SK-N-SH treated with all-trans-retinoic acid at 6 μM for 48 hours (cell line): ENCODE measurements around the gene CDON.

Source experiments
- ATAC-seq: fragments of 200-7000 bp; cut with Tn5 transposase; 3 replicates; pipeline ENCODE4 v1.9.1; 2020; ENCODE audit warnings: mild to moderate bottlenecking, moderate library complexity
- ARNTL ChIP-seq: fragments of 450-650 bp; formaldehyde crosslinking; IDR thresholded peaks from 2 replicates; pipeline ENCODE4 v1.5.0; 2020; ENCODE audit warnings: low read depth, mild to moderate bottlenecking, moderate library complexity, borderline replicate concordance
- BACH2 ChIP-seq: fragments of 250-450 bp; sonication (Bioruptor Pico); IDR thresholded peaks from 2 replicates; pipeline ENCODE4 v1.9.0; 2021; ENCODE audit warnings: mild to moderate bottlenecking, borderline replicate concordance
- CREB5 ChIP-seq: fragments of 250-450 bp; sonication (Bioruptor Pico); IDR thresholded peaks from 2 replicates; pipeline ENCODE4 v1.5.1; 2020; ENCODE audit warnings: low read depth, mild to moderate bottlenecking, moderate library complexity
- CSDC2 ChIP-seq: fragments of 250-450 bp; sonication (Bioruptor Pico); IDR thresholded peaks from 2 replicates; pipeline ENCODE4 v1.5.0; 2020; ENCODE audit warnings: mild to moderate bottlenecking, moderate library complexity
- ESRRG ChIP-seq: fragments of 250-450 bp; sonication (Bioruptor Pico); IDR thresholded peaks from 2 replicates; pipeline ENCODE4 v1.6.1; 2021; ENCODE audit warnings: mild to moderate bottlenecking
- GLIS3 ChIP-seq: fragments of 250-450 bp; sonication (Bioruptor Pico); IDR thresholded peaks from 2 replicates; pipeline ENCODE4 v1.5.0; 2020; ENCODE audit warnings: mild to moderate bottlenecking, moderate library complexity
- ISL1 ChIP-seq: fragments of 250-450 bp; sonication (Bioruptor Pico); IDR thresholded peaks from 2 replicates; pipeline ENCODE4 v2.1.2; 2022; ENCODE audit warnings: mild to moderate bottlenecking, moderate library complexity
- OSR1 ChIP-seq: fragments of 250-450 bp; sonication (Bioruptor Pico); IDR thresholded peaks from 2 replicates; pipeline ENCODE4 v1.8.0; 2022; ENCODE audit warnings: moderate library complexity, mild to moderate bottlenecking, inconsistent platforms
- PATZ1 ChIP-seq: fragments of 250-450 bp; sonication (Bioruptor Pico); IDR thresholded peaks from 2 replicates; pipeline ENCODE4 v1.8.0; 2020; ENCODE audit warnings: mild to moderate bottlenecking, moderate library complexity, borderline replicate concordance
- POU6F1 ChIP-seq: fragments of 250-450 bp; sonication (Bioruptor Pico); IDR thresholded peaks from 2 replicates; pipeline ENCODE4 v1.8.0; 2021; ENCODE audit warnings: low read depth, mild to moderate bottlenecking, moderate library complexity, borderline replicate concordance
- RARB ChIP-seq: fragments of 250-450 bp; sonication (Bioruptor Pico); IDR thresholded peaks from 2 replicates; pipeline ENCODE4 v1.8.0; 2021; ENCODE audit warnings: mild to moderate bottlenecking, moderate library complexity
- SNAI2 ChIP-seq: fragments of 250-450 bp; sonication (Bioruptor Pico); IDR thresholded peaks from 2 replicates; pipeline ENCODE4 v1.5.0; 2020; ENCODE audit warnings: mild to moderate bottlenecking, moderate library complexity
- TOX ChIP-seq: fragments of 250-450 bp; sonication (Bioruptor Pico); IDR thresholded peaks from 2 replicates; pipeline ENCODE4 v1.8.0; 2021; ENCODE audit warnings: mild to moderate bottlenecking, moderate library complexity, borderline replicate concordance
- ZC3H10 ChIP-seq: fragments of 250-450 bp; sonication (Bioruptor Pico); IDR thresholded peaks from 2 replicates; pipeline ENCODE4 v1.5.1; 2021; ENCODE audit warnings: mild to moderate bottlenecking, moderate library complexity
- ZFP3 ChIP-seq: fragments of 250-450 bp; sonication (Bioruptor Pico); IDR thresholded peaks from 2 replicates; pipeline ENCODE4 v1.5.0; 2020; ENCODE audit warnings: mild to moderate bottlenecking, moderate library complexity
- ZFP30 ChIP-seq: fragments of 450-650 bp; formaldehyde crosslinking; IDR thresholded peaks from 2 replicates; pipeline ENCODE4 v1.5.0; 2022; ENCODE audit warnings: mild to moderate bottlenecking, moderate library complexity
- ZNF565 ChIP-seq: fragments of 450-650 bp; formaldehyde crosslinking; conservative IDR thresholded peaks from 2 replicates; pipeline ENCODE4 v1.5.0; 2020; ENCODE audit warnings: low read depth, mild to moderate bottlenecking, moderate library complexity
- ZNF70 ChIP-seq: fragments of 450-650 bp; formaldehyde crosslinking; IDR thresholded peaks from 2 replicates; pipeline ENCODE4 v1.5.0; 2020; ENCODE audit warnings: mild to moderate bottlenecking, moderate library complexity
- ZNF8 ChIP-seq: fragments of 450-650 bp; formaldehyde crosslinking; IDR thresholded peaks from 2 replicates; pipeline ENCODE4 v1.5.0; 2020; ENCODE audit warnings: mild to moderate bottlenecking, moderate library complexity
- TF ChIP-seq, protein P1 (sequence below): fragments of 250-450 bp; sonication (Bioruptor Pico); IDR thresholded peaks from 2 replicates; pipeline ENCODE4 v1.5.0; 2020; ENCODE audit warnings: mild to moderate bottlenecking, moderate library complexity
- TF ChIP-seq, protein P2 (sequence below): fragments of 250-450 bp; sonication (Bioruptor Pico); IDR thresholded peaks from 2 replicates; pipeline ENCODE4 v1.5.1; 2021; ENCODE audit warnings: mild to moderate bottlenecking, moderate library complexity

Gene CDON

GRCh38 chr11:125922156-125922555 lies 140.5 kb downstream of the CDON start:
- TF ChIP-seq TOX (CRISPR knock-in tag) (no peak), SNAI2 (CRISPR knock-in tag) (no peak), BACH2 (CRISPR knock-in tag) (no peak), ZNF8 (CRISPR knock-in tag) (no peak), POU6F1 (CRISPR knock-in tag) (no peak), OSR1 (CRISPR knock-in tag) (no peak), ISL1 (no peak), ESRRG (CRISPR knock-in tag) (no peak), ZNF565 (CRISPR knock-in tag) (no peak), ARNTL (CRISPR knock-in tag) (no peak), CSDC2 (CRISPR knock-in tag) (no peak), ZFP30 (CRISPR knock-in tag) (no peak), ZFP3 (CRISPR knock-in tag) (no peak)
- TF ChIP-seq, protein P1, sequence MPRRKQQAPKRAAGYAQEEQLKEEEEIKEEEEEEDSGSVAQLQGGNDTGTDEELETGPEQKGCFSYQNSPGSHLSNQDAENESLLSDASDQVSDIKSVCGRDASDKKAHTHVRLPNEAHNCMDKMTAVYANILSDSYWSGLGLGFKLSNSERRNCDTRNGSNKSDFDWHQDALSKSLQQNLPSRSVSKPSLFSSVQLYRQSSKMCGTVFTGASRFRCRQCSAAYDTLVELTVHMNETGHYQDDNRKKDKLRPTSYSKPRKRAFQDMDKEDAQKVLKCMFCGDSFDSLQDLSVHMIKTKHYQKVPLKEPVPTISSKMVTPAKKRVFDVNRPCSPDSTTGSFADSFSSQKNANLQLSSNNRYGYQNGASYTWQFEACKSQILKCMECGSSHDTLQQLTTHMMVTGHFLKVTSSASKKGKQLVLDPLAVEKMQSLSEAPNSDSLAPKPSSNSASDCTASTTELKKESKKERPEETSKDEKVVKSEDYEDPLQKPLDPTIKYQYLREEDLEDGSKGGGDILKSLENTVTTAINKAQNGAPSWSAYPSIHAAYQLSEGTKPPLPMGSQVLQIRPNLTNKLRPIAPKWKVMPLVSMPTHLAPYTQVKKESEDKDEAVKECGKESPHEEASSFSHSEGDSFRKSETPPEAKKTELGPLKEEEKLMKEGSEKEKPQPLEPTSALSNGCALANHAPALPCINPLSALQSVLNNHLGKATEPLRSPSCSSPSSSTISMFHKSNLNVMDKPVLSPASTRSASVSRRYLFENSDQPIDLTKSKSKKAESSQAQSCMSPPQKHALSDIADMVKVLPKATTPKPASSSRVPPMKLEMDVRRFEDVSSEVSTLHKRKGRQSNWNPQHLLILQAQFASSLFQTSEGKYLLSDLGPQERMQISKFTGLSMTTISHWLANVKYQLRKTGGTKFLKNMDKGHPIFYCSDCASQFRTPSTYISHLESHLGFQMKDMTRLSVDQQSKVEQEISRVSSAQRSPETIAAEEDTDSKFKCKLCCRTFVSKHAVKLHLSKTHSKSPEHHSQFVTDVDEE (CRISPR knock-in tag) = no peak
- ATAC-seq = no peak

DNA sequence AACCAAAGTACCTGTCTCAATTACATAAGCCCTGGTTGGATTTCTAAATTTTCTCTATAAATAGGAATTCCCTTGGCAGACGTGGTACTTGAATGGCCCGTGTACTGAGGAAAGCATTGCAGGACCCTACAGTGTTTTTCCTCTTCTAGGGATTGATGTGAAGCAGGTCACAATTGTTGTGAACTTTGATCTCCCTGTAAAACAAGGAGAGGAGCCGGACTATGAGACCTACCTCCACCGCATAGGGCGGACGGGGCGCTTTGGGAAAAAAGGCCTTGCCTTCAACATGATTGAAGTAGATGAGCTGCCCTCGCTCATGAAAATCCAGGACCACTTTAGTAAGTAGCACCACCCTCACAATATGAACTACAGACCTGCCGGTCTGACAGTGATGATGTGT lies 141.6 kb downstream of the CDON start:
- no peak for ATAC-seq

More for the DNA sequence above, 141.6 kb downstream of the CDON start:
- TF ChIP-seq GLIS3 (CRISPR knock-in tag) = no peak
- TF ChIP-seq ZFP3 (CRISPR knock-in tag) = no peak
- TF ChIP-seq, protein P2, sequence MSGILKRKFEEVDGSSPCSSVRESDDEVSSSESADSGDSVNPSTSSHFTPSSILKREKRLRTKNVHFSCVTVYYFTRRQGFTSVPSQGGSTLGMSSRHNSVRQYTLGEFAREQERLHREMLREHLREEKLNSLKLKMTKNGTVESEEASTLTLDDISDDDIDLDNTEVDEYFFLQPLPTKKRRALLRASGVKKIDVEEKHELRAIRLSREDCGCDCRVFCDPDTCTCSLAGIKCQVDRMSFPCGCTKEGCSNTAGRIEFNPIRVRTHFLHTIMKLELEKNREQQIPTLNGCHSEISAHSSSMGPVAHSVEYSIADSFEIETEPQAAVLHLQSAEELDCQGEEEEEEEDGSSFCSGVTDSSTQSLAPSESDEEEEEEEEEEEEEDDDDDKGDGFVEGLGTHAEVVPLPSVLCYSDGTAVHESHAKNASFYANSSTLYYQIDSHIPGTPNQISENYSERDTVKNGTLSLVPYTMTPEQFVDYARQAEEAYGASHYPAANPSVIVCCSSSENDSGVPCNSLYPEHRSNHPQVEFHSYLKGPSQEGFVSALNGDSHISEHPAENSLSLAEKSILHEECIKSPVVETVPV = no peak
- TF ChIP-seq CSDC2 (CRISPR knock-in tag) = no peak
- no peak for TF ChIP-seq SNAI2 (CRISPR knock-in tag)
- TF ChIP-seq ESRRG (CRISPR knock-in tag) = no peak
- TF ChIP-seq ZC3H10 (CRISPR knock-in tag) = no peak
- TF ChIP-seq ZFP30 (CRISPR knock-in tag) = no peak
- no peak for TF ChIP-seq ISL1
- TF ChIP-seq CREB5 (CRISPR knock-in tag) = no peak
- TF ChIP-seq, protein P1 (CRISPR knock-in tag) = no peak
- TF ChIP-seq BACH2 (CRISPR knock-in tag) = no peak
- no peak for TF ChIP-seq RARB (CRISPR knock-in tag)
- TF ChIP-seq ZNF565 (CRISPR knock-in tag) = no peak
- no peak for TF ChIP-seq ZNF8 (CRISPR knock-in tag)
- no peak for TF ChIP-seq ARNTL (CRISPR knock-in tag)
- no peak for TF ChIP-seq ZNF70 (CRISPR knock-in tag)
- TF ChIP-seq PATZ1 = no peak
- TF ChIP-seq TOX (CRISPR knock-in tag) = no peak
